IMR-90 (cell line): Measurements from ENCODE around the gene KIFAP3. TPM values are rescaled to one million over a fixed set of nuclear protein-coding genes. Genes with fewer than 3 reads are reported as not detected.

ENCODE experiments used
- ATAC-seq: fragments of 200-7000 bp; cut with Tn5 transposase; 2 replicates; pipeline ENCODE4 v1.9.1; 2020; ENCODE audit warnings: low read depth, mild to moderate bottlenecking, moderate library complexity
- BruUV-seq: library from RNA; stranded (reverse); fragments of 400-500 nt; replicated peaks from 2 replicates; lab custom pipeline; 2021; lab: Mats Ljungman, UMichigan
- CTCF ChIA-PET: fragments of 300-600 bp; formaldehyde crosslinking; extraction: SDS; loops from one replicate; lab custom pipeline; 2021; ENCODE audit warnings: antibody characterized with exemption; lab: Yijun Ruan, JAX
- POLR2A ChIA-PET: fragments of 300-600 bp; sonication (Branson Sonifier 250); formaldehyde crosslinking; loops from one replicate; lab custom pipeline; 2022; ENCODE audit warnings: antibody characterized with exemption; ENCODE audit not compliant: unreplicated experiment; lab: Charles Lee
- DNase-seq: peaks from one replicate; pipeline ENCODE4 v3.0.0; 2013
- H2AFZ ChIP-seq: replicated peaks from 2 replicates; pipeline ENCODE3; 2013; ENCODE audit warnings: low read length, mild to moderate bottlenecking; ENCODE audit not compliant: poor library complexity
- H2AK5ac ChIP-seq: 2 replicates; pipeline ENCODE4 v1.6.1; 2013; ENCODE audit warnings: low read depth, low read length, inconsistent platforms
- H2AK9ac ChIP-seq: replicated peaks from 2 replicates; pipeline ENCODE3; 2013; ENCODE audit warnings: mild to moderate bottlenecking, low read depth, low read length, moderate library complexity; ENCODE audit not compliant: poor library complexity
- H2BK120ac ChIP-seq: 2 replicates; pipeline ENCODE4 v1.6.1; 2013; ENCODE audit warnings: low read depth, low read length, inconsistent platforms
- H2BK15ac ChIP-seq: 3 replicates; pipeline ENCODE4 v1.6.1; 2013; ENCODE audit warnings: low read depth, low read length, inconsistent platforms
- H2BK20ac ChIP-seq: 2 replicates; pipeline ENCODE4 v1.6.1; 2013; ENCODE audit warnings: low read depth, mild to moderate bottlenecking, inconsistent platforms, low read length, moderate library complexity
- H2BK5ac ChIP-seq: 2 replicates; pipeline ENCODE4 v1.6.1; 2013; ENCODE audit warnings: mild to moderate bottlenecking, low read depth, low read length, inconsistent platforms; ENCODE audit not compliant: poor library complexity, severe bottlenecking
- H3K14ac ChIP-seq: replicated peaks from 2 replicates; pipeline ENCODE4 v1.6.1; 2013; ENCODE audit warnings: low read depth, low read length, inconsistent platforms
- H3K18ac ChIP-seq: 2 replicates; pipeline ENCODE4 v1.6.1; 2013; ENCODE audit warnings: low read depth, low read length, control low read depth
- H3K23ac ChIP-seq: 2 replicates; pipeline ENCODE4 v1.6.1; 2013; ENCODE audit warnings: low read depth, low read length, inconsistent platforms
- H3K27ac ChIP-seq: 2 replicates; pipeline ENCODE4 v1.5.1; 2013; ENCODE audit warnings: mild to moderate bottlenecking, control low read depth, low read length; ENCODE audit not compliant: insufficient read depth
- H3K27me3 ChIP-seq: 2 replicates; pipeline ENCODE4 v1.6.1; 2013; ENCODE audit warnings: low read length; ENCODE audit not compliant: control insufficient read depth, insufficient read depth
- H3K36me3 ChIP-seq: 2 replicates; pipeline ENCODE4 v1.6.1; 2013; ENCODE audit warnings: low read length, mixed read lengths; ENCODE audit not compliant: control insufficient read depth, insufficient read depth
- H3K4ac ChIP-seq: 2 replicates; pipeline ENCODE4 v1.6.1; 2013; ENCODE audit warnings: low read depth, low read length, inconsistent platforms
- H3K4me1 ChIP-seq: 2 replicates; pipeline ENCODE4 v1.6.1; 2013; ENCODE audit warnings: low read length, mixed read lengths; ENCODE audit not compliant: control insufficient read depth, insufficient read depth
- H3K4me2 ChIP-seq: 2 replicates; pipeline ENCODE4 v1.6.1; 2013; ENCODE audit warnings: low read depth, mild to moderate bottlenecking, control low read depth, low read length, moderate library complexity
- H3K4me3 ChIP-seq: 2 replicates; pipeline ENCODE4 v1.5.1; 2013; ENCODE audit warnings: low read depth, mild to moderate bottlenecking, control low read depth, low read length, moderate library complexity; ENCODE audit not compliant: insufficient read depth
- H3K56ac ChIP-seq: 2 replicates; pipeline ENCODE4 v1.6.1; 2013; ENCODE audit warnings: low read length, inconsistent platforms; ENCODE audit not compliant: insufficient read depth; ENCODE audit errors: extremely low read depth
- H3K79me1 ChIP-seq, 2 experiments: 2 replicates each; pipeline ENCODE4 v1.6.1; 2013; ENCODE audit warnings: low read length in 2 of 2, inconsistent platforms in 1 of 2, low read depth in 1 of 2
- H3K9ac ChIP-seq: 2 replicates; pipeline ENCODE4 v1.6.1; 2013; ENCODE audit warnings: low read depth, low read length, control low read depth
- H3K9me1 ChIP-seq: 2 replicates; pipeline ENCODE4 v1.6.1; 2013; ENCODE audit warnings: low read length, inconsistent platforms; ENCODE audit not compliant: insufficient read depth
- H3K9me3 ChIP-seq: 2 replicates; pipeline ENCODE4 v1.6.1; 2013; ENCODE audit warnings: low read length; ENCODE audit not compliant: control insufficient read depth, insufficient read depth
- H4K20me1 ChIP-seq: 2 replicates; pipeline ENCODE4 v1.6.1; 2013; ENCODE audit warnings: low read length, inconsistent platforms; ENCODE audit not compliant: insufficient read depth
- H4K5ac ChIP-seq: 2 replicates; pipeline ENCODE4 v1.6.1; 2013; ENCODE audit warnings: mild to moderate bottlenecking, low read depth, low read length, control low read depth
- H4K8ac ChIP-seq, 2 experiments: 2 replicates each; pipeline ENCODE4 v1.6.1; 2013; ENCODE audit warnings: low read depth in 2 of 2, low read length in 2 of 2, control low read depth in 1 of 2, inconsistent platforms in 1 of 2
- H4K91ac ChIP-seq: 2 replicates; pipeline ENCODE4 v1.6.1; 2013; ENCODE audit warnings: low read depth, low read length, inconsistent platforms; ENCODE audit not compliant: insufficient read depth
- BHLHE40 ChIP-seq: fragments of 150-350 bp; IDR thresholded peaks from 2 replicates; pipeline ENCODE4 v1.6.1; 2016; ENCODE audit warnings: mild to moderate bottlenecking, low read depth, low read length
- CEBPB ChIP-seq: IDR thresholded peaks from 2 replicates; pipeline ENCODE4 v1.6.1; 2012; ENCODE audit warnings: low read depth, low read length, improper control_type of control experiment
- CHD1 ChIP-seq: IDR thresholded peaks from 2 replicates; pipeline ENCODE4 v1.6.1; 2012; ENCODE audit warnings: low read depth, low read length, improper control_type of control experiment
- CTCF ChIP-seq: conservative IDR thresholded peaks from 2 replicates; pipeline ENCODE4 v1.5.1; 2012; ENCODE audit warnings: mild to moderate bottlenecking, low read depth, low read length, improper control_type of control experiment
- ELK1 ChIP-seq: fragments of 150-350 bp; IDR thresholded peaks from 2 replicates; pipeline ENCODE4 v1.6.1; 2016; ENCODE audit warnings: low read depth, mild to moderate bottlenecking, low read length, moderate library complexity, borderline replicate concordance
- FOS ChIP-seq: fragments of 150-350 bp; IDR thresholded peaks from 2 replicates; pipeline ENCODE4 v1.6.1; 2016; ENCODE audit warnings: low read depth, low read length
- MAFK ChIP-seq: IDR thresholded peaks from 2 replicates; pipeline ENCODE4 v1.6.1; 2012; ENCODE audit warnings: low read depth, low read length, improper control_type of control experiment
- MAZ ChIP-seq: IDR thresholded peaks from 2 replicates; pipeline ENCODE4 v1.6.1; 2012; ENCODE audit warnings: low read depth, mild to moderate bottlenecking, low read length, improper control_type of control experiment, moderate library complexity, borderline replicate concordance
- MXI1 ChIP-seq: IDR thresholded peaks from 2 replicates; pipeline ENCODE4 v1.6.1; 2012; ENCODE audit warnings: low read depth, mild to moderate bottlenecking, low read length, moderate library complexity, borderline replicate concordance
- NFE2L2 ChIP-seq: fragments of 150-350 bp; IDR thresholded peaks from 2 replicates; pipeline ENCODE4 v1.6.1; 2016; ENCODE audit warnings: low read depth, mild to moderate bottlenecking, low read length
- POLR2A ChIP-seq: IDR thresholded peaks from 2 replicates; pipeline ENCODE4 v1.6.1; 2012; ENCODE audit warnings: mild to moderate bottlenecking, low read depth, low read length
- RAD21 ChIP-seq: IDR thresholded peaks from 2 replicates; pipeline ENCODE4 v1.6.1; 2012; ENCODE audit warnings: low read length, improper control_type of control experiment
- RCOR1 ChIP-seq: IDR thresholded peaks from 2 replicates; pipeline ENCODE4 v1.6.1; 2012; ENCODE audit warnings: mild to moderate bottlenecking, low read length, improper control_type of control experiment; ENCODE audit not compliant: insufficient replicate concordance
- RFX5 ChIP-seq: IDR thresholded peaks from 2 replicates; pipeline ENCODE4 v1.8.0; 2012; ENCODE audit warnings: low read depth, mild to moderate bottlenecking, low read length, moderate library complexity
- SMC3 ChIP-seq: fragments of 150-350 bp; IDR thresholded peaks from 2 replicates; pipeline ENCODE4 v1.6.1; 2016; ENCODE audit warnings: low read depth, mild to moderate bottlenecking, antibody characterized with exemption, low read length, moderate library complexity
- USF2 ChIP-seq: fragments of 150-350 bp; IDR thresholded peaks from 2 replicates; pipeline ENCODE4 v1.6.1; 2017; ENCODE audit warnings: mild to moderate bottlenecking, antibody characterized with exemption, low read length, low read depth
- WGBS, 2 experiments: methylation state at CpG; one replicate each; pipeline versions ENCODE4 v1.1.5 to v1.1.7; 2013; ENCODE audit warnings: missing lambda C conversion rate in 2 of 2; ENCODE audit not compliant: insufficient read length in 1 of 2; ENCODE audit errors: extremely low coverage in 2 of 2; 5-methylcytosine and 5-hydroxymethylcytosine counted together
- dilution Hi-C: fragments of 300-500 bp; cut with HindIII; formaldehyde crosslinking; loops from one replicate; pipeline ENCODE4 v1.14.3; 2018; ENCODE audit warnings: low sequenced_read_pairs; ENCODE audit not compliant: unreplicated experiment
- in situ Hi-C: fragments of 300-500 bp; cut with MboI; formaldehyde crosslinking; loops from 3 replicates; pipeline ENCODE4 v1.14.3; 2019; ENCODE audit warnings: low sequenced_read_pairs, inconsistent platforms, mixed read lengths
- intact Hi-C: fragments of 100-400 bp; cut with micrococcal nuclease; formaldehyde crosslinking; loops from 2 replicates; pipeline ENCODE4 v1.10.0; 2022
- polyA plus RNA-seq, 3 experiments: library from polyadenylated mRNA; depleted of rRNA; stranded (reverse); fragments of >200 nt; gene quantifications; 2 replicates each; pipeline ENCODE4 v1.2.3, GENCODE V29; 2012; ENCODE audit warnings: low replicate concordance in 1 of 3
- total RNA-seq: library from RNA; depleted of rRNA; stranded (reverse); fragments of >200 nt; gene quantifications from 2 replicates; pipeline ENCODE4 v1.2.3, GENCODE V29; 2012

Gene KIFAP3
- total and polyA plus RNA-seq, 2 of the 4 experiments (the other 2 are of a cell fraction): 10.5 to 10.9 TPM

GRCh38 chr1:169882039-169882511, 192.4 kb downstream of the KIFAP3 start:
- no peak for DNase-seq
- H3K4ac ChIP-seq: no peak overlapping the region
- ChIA-PET POLR2A (no interaction called here), CTCF (no interaction called here)
- H2BK120ac ChIP-seq: no peak overlapping the region
- TF ChIP-seq CTCF: no peak
- TF ChIP-seq FOS: no peak
- no peak for TF ChIP-seq MAFK
- TF ChIP-seq SMC3: no peak
- no peak for TF ChIP-seq BHLHE40
- no peak for TF ChIP-seq RCOR1
- TF ChIP-seq MXI1: no peak
- no peak for TF ChIP-seq POLR2A
- no peak for TF ChIP-seq RAD21
- no peak for TF ChIP-seq CEBPB
- TF ChIP-seq NFE2L2: no peak
- TF ChIP-seq CHD1: no peak
- TF ChIP-seq RFX5: no peak
- no peak for TF ChIP-seq MAZ
- no peak for TF ChIP-seq USF2
- no peak for TF ChIP-seq ELK1
- H3K14ac ChIP-seq: no peak overlapping the region
- in situ Hi-C loops (no loop called here), dilution Hi-C loops (no loop called here), intact Hi-C loops (no loop called here)
- H4K5ac ChIP-seq: no peak overlapping the region
- H2BK5ac ChIP-seq: no peak overlapping the region
- peaks cover 3% of the 10 kb centered on the region; the same call in 1 of the 2 replicates for H3K9me1 ChIP-seq
- WGBS, 2 experiments: 80% methylated on average over 7 of the region's 20 CpGs; no CpG with 5 or more reads in 1 of the 2 experiments
- H3K4me3 ChIP-seq: no peak overlapping the region
- H4K91ac ChIP-seq: no peak overlapping the region
- no peak overlapping the region for H2AK5ac ChIP-seq
- H2BK15ac ChIP-seq: no peak overlapping the region
- no peaks in the 10 kb centered on the region for H3K9me3 ChIP-seq
- BruUV-seq: no TSS peak
- H4K8ac ChIP-seq: no peak overlapping the region
- peaks cover 12% of the 10 kb centered on the region for H3K4me1 ChIP-seq
- no peaks in the 10 kb centered on the region for H3K27me3 ChIP-seq
- H3K27ac ChIP-seq: no peak overlapping the region
- peaks cover 17 to 20% of the 10 kb centered on the region in 2 experiments; a peak in 3 of 4 replicates for H3K79me1 ChIP-seq
- no peak overlapping the region for H3K9ac ChIP-seq
- no peak for ATAC-seq
- peaks cover 15% of the 10 kb centered on the region for H3K36me3 ChIP-seq
- H2AFZ ChIP-seq: no peak overlapping the region
- no peak overlapping the region for H3K56ac ChIP-seq
- no peaks in the 10 kb centered on the region; the same call in 1 of the 2 replicates for H4K20me1 ChIP-seq
- H2BK20ac ChIP-seq: no peak overlapping the region
- H3K18ac ChIP-seq: no peak overlapping the region
- H2AK9ac ChIP-seq: no peak overlapping the region
- H3K23ac ChIP-seq: no peak overlapping the region
- H3K4me2 ChIP-seq: no peak overlapping the region
